T1000 (cell line): ENCODE results near the gene RAC2.

Source experiments
- DNase-seq: peaks from one replicate; lab custom pipeline; 2025; ENCODE audit warnings: mixed read lengths; lab: John Stamatoyannopoulos, UW

Gene RAC2

DNA sequence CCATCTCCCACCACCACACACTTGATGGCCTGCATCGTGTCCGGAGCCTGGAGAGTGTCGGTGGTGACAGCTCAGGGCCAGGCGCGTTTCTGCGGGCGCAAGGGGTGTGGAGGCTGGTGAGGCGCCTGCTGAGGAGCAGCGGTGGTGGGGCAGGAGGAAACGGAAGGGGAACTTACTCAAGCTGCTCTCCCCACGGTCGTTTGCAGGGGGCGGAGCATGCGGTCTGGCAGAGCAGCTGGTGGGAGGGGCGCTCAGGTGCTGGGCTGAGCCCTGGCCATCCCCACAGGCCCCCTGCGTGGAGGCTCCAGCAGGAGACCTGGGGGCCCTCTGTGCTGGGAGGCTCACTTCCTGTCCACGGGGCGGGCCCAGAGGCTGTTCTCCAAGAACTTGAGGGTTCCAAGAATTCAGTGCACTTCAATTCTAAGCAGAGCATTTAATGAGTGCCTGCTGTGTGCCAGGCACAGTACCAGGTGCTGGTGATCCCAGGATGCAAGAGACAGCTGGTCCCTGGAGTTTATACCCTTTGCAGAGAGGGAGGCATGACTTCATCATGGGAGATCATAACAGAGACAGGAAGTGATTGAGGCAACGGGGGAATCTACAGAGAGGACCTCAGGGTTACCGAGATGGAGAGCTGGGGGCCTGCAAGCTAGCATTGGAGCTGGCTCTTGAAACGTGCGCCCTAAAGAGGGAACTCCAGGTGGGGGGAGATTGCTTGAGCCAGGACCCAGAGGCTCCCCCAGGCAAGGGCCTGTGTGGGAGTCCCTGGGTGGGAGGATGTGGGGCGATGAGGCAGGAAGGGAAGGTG, at the start of gene RAC2:
Gene RAC2 (minus strand): TSS at position 156 of the 808 bp plus-strand sequence. CDS start 121 bp downstream, at position 35.
- no peak for DNase-seq

DNA sequence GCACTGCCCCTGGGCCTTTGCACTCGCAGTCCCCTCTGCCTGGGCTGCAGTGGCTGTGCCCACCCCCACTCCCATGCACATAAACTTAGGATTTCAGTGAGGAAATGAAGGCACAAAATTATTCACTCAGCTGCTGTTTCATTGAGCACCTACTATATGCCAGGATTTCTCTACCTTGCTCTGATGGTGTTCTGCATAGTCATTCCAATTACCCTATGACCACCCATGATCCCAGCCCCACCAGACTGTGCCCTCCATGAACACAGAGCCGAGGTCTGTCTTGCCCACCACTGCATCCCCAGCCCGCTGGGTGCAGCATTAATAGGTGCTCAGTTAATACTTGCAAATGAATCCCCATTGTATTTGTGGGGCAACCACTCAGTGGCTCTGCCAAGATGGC, 49.1 kb upstream of the RAC2 start:
- DNase-seq: no peak

DNA sequence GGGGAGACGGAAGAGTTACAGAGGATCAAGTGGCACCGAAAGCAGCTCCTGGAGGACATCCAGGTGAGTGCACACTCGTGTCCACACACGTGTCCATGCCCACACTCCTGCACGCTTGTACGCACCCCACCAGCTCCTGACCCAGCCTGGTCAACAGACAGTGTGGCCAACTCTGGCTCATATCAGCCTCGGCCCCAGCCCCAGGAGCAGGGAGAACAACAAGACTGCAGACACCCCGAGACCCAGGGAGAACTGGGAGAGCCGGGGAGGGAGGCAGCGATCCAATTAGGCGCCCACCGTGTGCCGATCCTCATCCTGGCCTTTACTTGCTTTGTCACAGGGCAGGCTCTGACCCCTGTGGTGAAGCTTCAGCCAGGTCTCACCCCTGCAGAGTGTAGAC, 48.6 kb upstream of the RAC2 start:
- DNase-seq: no peak

DNA sequence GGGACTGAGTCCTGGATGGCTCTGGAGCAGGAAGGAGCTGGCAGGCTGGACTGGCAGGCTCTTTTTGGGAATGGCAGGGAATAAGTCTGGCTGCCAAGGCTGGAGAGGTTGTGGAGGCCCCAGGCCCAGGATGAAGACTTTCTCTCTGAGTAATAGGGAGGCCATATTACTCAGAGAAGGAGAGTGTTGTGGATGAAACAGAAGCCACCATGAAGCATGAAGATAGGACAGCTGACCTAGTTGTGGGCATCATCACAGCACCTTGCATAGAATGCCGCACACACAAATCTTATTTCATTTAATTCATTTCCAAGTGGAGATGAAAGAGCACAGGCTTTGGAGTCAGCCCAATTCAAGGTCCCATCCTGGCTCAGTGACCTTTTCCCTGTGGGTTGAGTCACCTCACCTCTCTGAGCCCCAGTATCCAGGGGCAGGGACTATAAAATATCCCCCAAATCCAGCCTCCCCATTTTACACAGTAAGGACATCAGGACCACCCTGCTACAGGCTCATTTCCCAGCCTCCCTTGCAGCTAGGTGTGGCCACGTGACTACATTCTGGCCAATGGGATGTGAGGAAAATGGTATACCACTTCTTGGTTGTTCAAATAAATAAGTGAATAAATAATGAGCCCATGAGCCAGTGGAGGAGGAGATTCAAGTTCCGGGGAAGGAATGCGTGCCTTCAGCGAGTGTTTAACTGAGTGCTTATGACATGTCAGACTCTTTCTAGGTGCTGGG, 47.7 kb upstream of the RAC2 start:
- no peak for DNase-seq

DNA sequence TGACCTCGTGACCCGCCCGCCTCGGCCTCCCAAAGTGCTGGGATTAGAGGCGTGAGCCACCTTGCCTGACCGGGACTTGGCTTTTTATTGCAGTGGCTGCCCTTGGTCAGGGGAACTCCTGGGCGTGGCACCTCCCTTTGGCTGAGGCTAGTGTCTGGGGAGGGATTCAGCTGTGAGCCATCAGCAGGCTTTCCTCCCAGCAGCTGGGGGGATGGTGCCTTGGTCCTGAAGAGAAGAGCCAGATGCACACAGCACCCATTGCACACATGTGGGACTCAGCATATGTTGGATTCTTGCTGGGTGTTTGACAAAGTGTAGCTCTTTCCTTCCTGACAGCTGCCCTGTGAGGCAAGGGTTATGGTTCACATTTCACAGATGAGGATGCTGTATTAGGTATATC, 46.7 kb upstream of the RAC2 start:
- no peak for DNase-seq

DNA sequence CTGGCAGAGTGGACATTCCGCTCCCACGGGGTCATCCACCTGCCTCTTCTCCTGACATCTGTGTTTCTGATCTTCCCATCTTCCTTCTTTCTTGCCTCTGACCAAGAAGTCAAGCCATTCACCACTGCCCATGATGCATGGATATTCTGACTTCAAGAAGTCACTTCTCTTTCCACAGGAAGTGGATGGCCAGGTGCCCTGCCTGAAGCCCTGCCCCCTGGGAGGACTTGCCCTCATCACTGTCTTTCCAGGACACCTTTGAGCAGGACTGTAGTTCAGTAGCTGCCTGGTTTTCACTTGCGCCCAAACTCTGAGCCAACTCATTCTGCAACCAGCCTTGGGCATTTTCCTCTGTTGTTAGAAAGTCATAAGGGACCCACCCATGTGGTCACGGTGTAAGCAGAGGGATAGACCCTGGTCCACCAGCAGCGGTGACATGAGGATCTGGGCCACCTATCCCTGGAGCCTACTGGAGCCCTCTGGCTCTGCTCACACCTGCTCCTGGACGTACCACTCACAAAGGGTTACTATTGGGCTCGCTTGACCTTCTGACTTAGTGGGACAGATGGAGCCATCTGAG, 45.2 kb upstream of the RAC2 start:
- DNase-seq: no peak

DNA sequence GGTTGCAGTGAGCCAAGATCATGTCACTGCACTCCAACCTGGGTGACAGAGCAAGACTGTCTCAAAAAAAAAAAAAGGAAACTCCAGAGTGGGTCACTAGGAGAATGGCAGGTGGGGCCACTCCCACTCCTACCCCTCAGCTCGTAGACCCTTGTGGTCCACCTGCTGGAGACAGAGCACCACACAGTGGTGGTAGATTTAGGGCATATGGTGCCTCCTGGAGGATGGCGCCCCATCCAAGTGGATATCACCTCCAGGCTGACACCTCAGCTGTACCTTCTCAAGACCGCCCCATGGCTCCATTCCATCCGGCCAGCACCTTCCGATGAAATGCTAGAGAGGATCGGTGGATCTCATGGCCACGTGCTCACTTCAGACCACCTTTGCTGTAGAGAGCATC, 44.5 kb upstream of the RAC2 start:
- DNase-seq: no peak

DNA sequence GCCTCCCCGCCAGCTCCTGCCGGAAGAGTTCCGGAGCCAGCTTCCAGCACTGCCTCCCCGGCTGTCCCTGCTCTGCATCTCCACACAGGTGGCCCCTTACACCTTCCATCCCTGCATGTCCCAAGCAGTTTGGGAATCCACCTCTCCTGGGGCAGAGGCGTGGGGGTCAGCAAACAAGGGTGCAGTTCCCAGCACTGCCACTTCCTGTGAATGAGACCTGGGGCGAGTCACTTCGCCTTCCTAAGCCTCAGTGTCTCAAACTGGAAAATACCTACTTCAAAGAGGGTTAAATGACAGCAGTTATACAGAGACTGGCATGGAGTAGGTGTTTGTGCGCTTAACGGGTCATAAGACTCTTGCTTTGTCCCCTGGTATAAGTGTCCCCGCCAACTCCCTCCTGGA, 43.5 kb upstream of the RAC2 start:
- DNase-seq: no peak

DNA sequence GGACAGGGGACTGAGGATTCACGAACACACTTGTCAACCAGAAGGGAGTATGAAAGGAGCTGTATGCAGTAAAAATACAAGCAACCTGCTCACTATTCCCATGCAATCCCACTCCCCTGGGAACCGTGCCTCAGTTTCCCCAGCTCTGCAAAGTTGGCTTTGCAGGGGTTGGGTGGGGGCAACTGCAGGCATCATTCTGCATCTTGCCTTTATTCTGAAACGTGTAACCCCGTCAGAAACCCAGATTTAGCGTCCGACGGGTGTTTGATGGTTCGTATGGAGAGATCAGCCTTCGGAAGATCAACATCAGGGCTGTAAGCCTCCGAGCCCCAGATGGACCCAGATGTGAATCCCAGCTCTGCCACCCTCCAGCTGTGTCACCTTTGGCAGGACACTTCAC, 41.9 kb upstream of the RAC2 start:
- no peak for DNase-seq

DNA sequence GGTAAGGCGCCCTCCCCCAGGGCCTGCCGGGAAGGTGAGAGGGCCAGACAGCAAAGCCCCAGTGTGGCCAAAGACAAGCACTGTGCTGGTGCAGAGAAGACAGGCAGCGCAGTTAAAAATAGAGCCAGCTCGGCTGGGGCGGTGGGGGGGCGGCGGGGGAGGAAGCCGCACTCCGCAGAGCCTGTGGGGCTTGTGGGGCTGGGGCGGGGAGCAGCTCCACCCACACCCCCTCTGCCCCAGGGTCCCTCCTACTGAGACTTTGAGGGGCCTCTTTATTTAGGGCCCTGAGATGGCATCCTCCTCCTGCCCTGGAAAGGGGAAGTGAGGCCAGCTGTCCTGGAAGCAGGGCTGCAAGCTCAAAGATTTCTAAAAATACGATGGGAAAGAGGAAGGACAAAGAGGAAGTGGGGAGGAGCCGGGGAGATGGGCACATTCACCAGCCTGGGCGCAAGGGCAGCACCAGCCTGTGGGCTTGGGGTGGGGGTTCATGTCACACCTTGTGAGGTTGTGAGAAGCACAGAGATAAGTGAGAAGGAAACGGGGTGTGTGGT, 40.8 kb upstream of the RAC2 start:
- DNase-seq: no peak

DNA sequence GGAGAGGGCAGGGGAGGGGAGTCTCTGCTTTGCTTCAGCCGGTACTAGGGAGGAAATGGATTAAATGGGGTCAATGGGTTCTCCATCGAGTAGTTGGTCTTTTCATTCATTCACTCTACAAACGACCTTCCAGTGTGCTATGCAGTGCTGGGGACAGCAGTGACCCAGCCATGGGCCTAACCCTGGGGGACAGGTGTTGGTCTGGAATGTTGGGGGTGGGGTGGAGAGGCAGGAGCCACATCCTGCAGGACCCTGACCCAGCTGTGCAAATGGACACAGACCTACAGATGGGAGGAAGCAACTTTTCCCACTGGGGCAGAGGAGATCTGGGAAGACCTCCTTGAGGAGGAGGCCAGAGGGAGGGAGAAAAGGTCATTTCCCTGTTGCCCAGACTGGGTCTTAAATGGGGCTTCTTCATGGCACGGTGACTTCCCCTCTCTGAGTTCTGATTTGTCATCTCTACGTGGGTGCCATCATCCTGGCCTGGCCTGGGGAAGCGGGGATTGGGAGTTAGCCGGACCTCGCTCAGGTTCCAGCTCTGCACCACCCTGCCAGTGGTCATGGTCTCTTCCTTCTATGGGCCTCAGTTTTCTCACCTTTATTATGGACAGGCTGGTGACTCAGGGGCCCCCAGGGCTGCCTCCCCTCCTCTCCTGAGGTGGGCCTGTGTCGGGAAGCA, 40.2 kb upstream of the RAC2 start:
- no peak for DNase-seq

DNA sequence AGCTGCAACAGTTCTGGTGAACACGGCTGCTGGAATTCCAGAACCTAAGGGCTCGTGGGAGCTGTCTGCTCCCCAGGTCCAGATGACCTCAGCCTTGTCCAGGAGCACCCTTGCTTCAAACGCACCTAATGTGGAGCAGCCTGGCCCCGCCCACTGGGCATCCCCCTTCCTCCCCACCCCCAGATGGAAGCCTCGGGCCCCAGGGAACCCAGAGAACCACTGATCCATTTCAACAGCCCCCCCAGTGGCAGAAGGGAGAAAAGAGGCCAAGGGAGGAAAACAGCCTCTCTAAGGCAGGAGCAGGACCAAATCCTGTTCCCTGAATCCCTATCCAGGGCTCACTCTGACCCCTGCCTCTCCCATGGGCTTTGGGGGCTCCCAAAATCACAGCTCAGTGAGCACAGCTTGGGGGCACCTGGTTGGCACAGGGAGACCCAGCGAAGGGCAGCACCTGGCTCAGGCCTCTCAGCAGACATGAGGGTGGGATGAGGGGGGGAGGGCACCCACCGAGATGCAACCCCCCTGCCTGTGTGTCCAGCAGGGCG, 39.4 kb upstream of the RAC2 start:
- no peak for DNase-seq

DNA sequence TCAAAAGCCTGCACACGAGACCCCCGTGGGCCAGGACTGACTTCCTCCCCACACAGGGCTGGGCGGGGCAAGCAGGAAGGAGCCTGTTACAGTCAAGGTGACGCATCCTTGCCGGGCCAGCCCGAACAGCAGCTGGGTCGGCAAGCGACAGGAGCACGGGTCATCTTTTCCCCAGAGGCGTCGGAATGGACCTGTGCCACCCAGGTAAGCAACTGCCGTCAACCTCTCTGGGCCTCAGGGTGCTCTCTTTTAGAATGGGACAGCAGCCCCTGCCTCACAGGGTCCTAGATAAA, 38.3 kb upstream of the RAC2 start, which contains the start of gene CYTH4:
Gene CYTH4 (plus strand): TSS at position 124 of the 293 bp plus-strand sequence. CDS start 62 bp downstream, at position 186.
- no peak for DNase-seq

DNA sequence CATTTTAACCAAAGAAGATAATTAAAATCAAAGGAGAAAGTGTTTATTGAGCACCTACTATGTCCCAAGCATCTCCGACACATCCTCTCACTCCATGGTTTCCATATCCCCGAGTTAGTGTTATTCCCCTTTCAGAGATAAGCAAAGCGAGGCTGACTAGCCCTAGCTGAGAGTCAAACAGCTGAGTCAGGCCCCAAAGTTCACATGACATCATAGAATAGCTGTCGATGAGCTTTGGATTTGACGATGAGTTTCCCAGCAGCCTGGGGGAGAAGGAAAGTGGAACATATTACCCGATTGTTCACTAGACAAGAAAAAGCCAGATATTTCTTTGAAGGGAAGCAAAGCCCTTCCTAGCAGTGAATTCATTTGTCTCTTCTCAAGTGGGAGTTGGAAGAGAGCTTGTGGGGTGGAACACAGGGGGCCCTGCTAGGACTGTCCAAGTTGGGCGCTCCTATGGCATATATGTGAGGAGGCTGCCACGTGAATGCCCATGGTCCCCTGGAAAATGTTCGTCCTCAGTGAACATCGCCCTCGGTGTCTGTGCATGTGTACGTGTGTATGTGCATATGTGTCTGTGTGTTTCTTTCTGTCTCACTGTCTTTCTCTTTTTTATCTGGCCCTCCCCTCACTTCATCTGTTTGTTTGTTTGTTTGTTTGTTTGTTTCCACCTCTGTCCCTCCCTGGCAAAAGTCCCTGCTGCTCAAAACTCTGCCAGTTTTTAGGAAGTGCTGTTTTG, 37.7 kb upstream of the RAC2 start:
- no peak for DNase-seq

DNA sequence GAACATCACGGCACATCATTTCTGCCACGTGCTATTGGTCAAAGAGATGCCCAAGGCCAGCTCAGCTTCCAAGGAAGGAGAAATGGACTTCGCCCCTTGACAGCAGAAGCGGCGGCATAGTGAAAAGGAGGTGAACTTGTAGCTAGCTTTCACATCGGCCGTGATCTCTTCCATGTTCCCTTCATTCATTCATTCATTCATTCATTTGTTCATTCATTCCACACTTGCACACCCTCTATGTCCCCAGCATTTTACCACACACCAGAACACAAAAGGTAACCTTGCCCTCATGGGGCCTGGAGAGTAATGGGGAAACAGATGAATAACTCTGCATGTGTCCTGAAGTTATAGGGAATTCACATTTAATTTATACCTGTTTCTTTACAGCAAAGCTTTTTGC, 37.1 kb upstream of the RAC2 start:
- no peak for DNase-seq

DNA sequence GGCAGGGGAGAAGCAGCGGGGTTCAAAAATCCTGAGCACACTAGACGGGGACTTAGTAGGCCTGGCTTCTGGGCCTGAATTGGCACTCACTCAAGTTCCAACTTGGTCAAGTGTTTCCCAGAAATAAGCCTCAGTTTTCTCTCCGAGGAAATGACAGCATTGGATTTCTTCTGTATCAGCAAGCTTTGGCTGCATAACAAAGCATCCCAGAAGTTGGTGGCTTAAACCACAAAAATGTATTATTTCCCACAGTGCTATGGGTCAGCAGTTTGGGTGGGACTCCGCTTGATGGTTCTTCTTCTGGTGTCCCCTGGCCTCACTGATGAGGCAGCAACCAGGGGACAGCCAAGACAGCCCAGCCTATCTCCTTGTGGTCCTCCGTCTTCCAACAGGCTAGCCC, 36.6 kb upstream of the RAC2 start:
- no peak for DNase-seq

DNA sequence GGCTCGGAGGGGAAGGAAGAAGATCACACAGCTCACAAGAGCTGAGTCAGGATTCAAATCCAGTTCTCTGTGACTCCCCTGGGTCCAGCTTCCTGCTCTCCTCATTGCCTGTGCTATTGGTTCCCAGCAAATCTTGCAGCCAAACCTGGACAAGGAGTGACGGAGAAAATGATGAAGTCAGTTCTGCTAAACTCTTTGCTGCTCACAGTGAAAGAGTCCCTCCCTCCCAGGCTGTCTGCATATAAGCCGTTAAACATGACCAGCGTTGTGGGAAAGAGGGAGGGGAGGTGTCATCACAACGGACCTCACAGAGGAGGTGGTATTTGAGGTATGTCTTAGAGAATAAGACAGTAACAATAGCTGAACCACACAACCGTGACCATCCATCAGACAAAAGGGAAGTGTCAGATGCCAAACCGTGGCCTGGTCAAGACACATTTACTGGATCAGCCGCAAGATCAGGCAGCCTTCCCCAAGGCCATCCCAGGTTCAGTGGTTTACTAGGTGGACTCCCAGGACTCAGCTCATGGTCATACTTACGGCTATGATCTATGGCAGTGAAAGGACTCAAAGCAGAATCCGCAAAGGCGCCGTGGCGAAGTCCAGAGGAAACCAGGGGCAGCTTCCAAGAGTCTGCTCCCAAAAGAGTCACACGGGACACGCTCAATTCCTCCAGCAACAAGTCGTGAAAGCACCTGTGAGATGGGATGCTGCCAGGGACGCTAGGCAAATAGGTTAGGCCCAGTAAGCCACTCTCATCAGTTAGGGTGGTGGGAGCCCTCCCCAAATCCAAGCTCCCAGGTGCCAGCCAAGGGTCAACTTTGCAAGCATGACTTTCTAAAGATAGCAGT, 35.5 kb upstream of the RAC2 start:
- no peak for DNase-seq

DNA sequence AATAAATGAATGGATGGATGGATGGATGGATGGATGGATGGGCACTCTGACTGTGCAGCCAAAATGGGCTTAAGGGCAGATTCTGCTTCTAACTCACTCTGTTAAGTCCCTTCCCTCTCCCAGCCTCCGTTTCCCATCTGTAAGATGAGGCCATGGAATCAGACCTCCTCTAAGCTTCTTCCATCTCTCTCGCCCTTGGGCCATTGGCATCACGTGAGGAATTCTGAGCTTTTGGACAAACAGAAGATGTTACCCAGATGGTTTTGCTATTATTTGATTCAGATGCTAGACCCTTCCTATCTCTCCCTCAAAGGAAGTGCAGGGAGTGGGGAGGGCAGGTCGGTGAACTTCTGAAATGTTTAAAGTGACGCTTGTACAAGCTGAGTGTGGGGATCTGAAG, 34.2 kb upstream of the RAC2 start:
- DNase-seq: no peak

DNA sequence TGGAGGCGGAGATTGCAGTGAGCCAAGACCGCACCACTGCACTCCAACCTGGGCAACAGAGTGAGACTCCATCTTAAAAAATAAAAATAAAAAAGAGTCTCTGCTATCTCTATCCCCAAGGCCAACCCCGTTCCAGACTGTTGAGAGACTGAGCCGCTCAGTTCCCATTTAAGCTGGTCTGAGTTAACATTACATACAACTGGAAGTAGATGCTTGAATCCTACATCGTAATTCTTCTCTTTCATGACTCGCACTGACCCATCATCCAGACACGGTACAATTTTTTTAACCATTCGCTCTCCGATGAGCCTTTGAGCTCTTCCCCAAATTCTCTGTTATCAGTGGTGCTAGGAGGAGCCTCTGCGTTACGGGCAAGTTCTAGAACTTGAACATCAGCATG, 33.3 kb upstream of the RAC2 start:
- DNase-seq: no peak

DNA sequence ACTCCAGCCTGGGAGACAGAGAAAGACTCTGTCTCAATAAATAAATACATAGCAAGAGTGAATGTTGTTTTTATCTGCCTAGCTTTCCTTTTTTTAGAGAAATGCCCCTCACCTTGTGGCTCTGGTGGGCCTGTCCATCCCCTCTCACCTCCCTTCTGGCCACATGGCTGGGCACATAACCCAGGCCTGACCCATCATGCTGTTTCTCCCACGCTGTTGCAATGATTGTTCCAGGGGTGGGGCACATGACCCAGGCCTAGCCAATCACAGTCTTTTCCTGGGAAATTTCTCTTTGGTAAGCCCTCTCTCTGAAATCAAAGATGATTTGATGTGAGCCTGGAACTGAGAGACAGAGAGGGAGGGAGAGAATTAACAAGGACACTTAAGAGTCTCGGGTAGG, 32.7 kb upstream of the RAC2 start:
- no peak for DNase-seq
